ENCODE measurements around the gene ZNF132.

GRCh38 chr19:58440556-58440955, 603 bp upstream of the ZNF132 start:
- TF ChIP-seq EZH2 (IDR thresholded peaks at IDR 0.05; ENCODE audit: low read depth, unreplicated experiment): no peak
- no peak for TF ChIP-seq CTCF (conservative IDR thresholded peaks at IDR 0.05; ENCODE audit: low read depth in 2 of 2)
- no peak for TF ChIP-seq REST (IDR thresholded peaks at IDR 0.05; ENCODE audit: unreplicated experiment)
- no peak for TF ChIP-seq POLR2AphosphoS5 (IDR thresholded peaks at IDR 0.05; ENCODE audit: low read depth)
- TF ChIP-seq EZH2phosphoT487 (IDR thresholded peaks at IDR 0.05; ENCODE audit: unreplicated experiment): no peak
- no peak for TF ChIP-seq ZNF331 (CRISPR knock-in tag; IDR thresholded peaks at IDR 0.05; ENCODE audit: low read depth)
- TF ChIP-seq CREB1 (CRISPR knock-in tag; IDR thresholded peaks at IDR 0.05; ENCODE audit: low read depth): no peak
- TF ChIP-seq, protein P1, sequence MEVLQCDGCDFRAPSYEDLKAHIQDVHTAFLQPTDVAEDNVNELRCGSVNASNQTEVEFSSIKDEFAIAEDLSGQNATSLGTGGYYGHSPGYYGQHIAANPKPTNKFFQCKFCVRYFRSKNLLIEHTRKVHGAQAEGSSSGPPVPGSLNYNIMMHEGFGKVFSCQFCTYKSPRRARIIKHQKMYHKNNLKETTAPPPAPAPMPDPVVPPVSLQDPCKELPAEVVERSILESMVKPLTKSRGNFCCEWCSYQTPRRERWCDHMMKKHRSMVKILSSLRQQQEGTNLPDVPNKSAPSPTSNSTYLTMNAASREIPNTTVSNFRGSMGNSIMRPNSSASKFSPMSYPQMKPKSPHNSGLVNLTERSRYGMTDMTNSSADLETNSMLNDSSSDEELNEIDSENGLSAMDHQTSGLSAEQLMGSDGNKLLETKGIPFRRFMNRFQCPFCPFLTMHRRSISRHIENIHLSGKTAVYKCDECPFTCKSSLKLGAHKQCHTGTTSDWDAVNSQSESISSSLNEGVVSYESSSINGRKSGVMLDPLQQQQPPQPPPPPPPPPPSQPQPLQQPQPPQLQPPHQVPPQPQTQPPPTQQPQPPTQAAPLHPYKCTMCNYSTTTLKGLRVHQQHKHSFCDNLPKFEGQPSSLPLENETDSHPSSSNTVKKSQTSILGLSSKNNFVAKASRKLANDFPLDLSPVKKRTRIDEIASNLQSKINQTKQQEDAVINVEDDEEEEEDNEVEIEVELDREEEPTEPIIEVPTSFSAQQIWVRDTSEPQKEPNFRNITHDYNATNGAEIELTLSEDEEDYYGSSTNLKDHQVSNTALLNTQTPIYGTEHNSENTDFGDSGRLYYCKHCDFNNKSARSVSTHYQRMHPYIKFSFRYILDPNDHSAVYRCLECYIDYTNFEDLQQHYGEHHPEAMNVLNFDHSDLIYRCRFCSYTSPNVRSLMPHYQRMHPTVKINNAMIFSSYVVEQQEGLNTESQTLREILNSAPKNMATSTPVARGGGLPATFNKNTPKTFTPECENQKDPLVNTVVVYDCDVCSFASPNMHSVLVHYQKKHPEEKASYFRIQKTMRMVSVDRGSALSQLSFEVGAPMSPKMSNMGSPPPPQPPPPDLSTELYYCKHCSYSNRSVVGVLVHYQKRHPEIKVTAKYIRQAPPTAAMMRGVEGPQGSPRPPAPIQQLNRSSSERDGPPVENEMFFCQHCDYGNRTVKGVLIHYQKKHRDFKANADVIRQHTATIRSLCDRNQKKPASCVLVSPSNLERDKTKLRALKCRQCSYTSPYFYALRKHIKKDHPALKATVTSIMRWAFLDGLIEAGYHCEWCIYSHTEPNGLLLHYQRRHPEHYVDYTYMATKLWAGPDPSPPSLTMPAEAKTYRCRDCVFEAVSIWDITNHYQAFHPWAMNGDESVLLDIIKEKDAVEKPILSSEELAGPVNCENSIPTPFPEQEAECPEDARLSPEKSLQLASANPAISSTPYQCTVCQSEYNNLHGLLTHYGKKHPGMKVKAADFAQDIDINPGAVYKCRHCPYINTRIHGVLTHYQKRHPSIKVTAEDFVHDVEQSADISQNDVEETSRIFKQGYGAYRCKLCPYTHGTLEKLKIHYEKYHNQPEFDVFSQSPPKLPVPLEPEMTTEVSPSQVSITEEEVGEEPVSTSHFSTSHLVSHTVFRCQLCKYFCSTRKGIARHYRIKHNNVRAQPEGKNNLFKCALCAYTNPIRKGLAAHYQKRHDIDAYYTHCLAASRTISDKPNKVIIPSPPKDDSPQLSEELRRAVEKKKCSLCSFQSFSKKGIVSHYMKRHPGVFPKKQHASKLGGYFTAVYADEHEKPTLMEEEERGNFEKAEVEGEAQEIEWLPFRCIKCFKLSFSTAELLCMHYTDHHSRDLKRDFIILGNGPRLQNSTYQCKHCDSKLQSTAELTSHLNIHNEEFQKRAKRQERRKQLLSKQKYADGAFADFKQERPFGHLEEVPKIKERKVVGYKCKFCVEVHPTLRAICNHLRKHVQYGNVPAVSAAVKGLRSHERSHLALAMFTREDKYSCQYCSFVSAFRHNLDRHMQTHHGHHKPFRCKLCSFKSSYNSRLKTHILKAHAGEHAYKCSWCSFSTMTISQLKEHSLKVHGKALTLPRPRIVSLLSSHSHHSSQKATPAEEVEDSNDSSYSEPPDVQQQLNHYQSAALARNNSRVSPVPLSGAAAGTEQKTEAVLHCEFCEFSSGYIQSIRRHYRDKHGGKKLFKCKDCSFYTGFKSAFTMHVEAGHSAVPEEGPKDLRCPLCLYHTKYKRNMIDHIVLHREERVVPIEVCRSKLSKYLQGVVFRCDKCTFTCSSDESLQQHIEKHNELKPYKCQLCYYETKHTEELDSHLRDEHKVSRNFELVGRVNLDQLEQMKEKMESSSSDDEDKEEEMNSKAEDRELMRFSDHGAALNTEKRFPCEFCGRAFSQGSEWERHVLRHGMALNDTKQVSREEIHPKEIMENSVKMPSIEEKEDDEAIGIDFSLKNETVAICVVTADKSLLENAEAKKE (CRISPR knock-in tag; IDR thresholded peaks at IDR 0.05): no peak
